SJCRH30 (cell line): ENCODE data around the gene PHAF1. TPM values are rescaled to one million over a fixed set of nuclear protein-coding genes. Genes with fewer than 3 reads are reported as not detected.

Experiments used
- DNase-seq, 2 experiments: peaks; one replicate each; pipeline ENCODE4 v3.0.0-alpha.2; 2015 to 2020
- H3K27ac ChIP-seq: fragments of 250-450 bp; sonication (Bioruptor Pico); 2 replicates; pipeline ENCODE4 v1.5.1; 2020; ENCODE audit warnings: mild to moderate bottlenecking, moderate library complexity
- H3K27me3 ChIP-seq: fragments of 250-450 bp; sonication (Bioruptor Pico); 2 replicates; pipeline ENCODE4 v1.5.1; 2020; ENCODE audit warnings: mild to moderate bottlenecking, moderate library complexity
- H3K36me3 ChIP-seq: fragments of 250-450 bp; sonication (Bioruptor Pico); 2 replicates; pipeline ENCODE4 v1.5.1; 2020; ENCODE audit warnings: mild to moderate bottlenecking, moderate library complexity
- H3K4me1 ChIP-seq: fragments of 250-450 bp; sonication (Bioruptor Pico); 2 replicates; pipeline ENCODE4 v1.5.1; 2020; ENCODE audit warnings: mild to moderate bottlenecking, moderate library complexity
- H3K4me3 ChIP-seq: fragments of 250-450 bp; sonication (Bioruptor Pico); 2 replicates; pipeline ENCODE4 v1.5.1; 2020; ENCODE audit warnings: mild to moderate bottlenecking, moderate library complexity
- H3K9me3 ChIP-seq: fragments of 250-450 bp; sonication (Bioruptor Pico); replicated peaks from 2 replicates; pipeline ENCODE4 v1.5.1; 2020; ENCODE audit warnings: mild to moderate bottlenecking, moderate library complexity
- total RNA-seq: library from RNA; depleted of rRNA; stranded (reverse); fragments of >200 nt; shearing (Covaris generic); gene quantifications from 2 replicates; pipeline ENCODE4 v1.2.3, GENCODE V29; 2014

Gene PHAF1
- total RNA-seq, 1 experiment from 2014 or later: 45.2 TPM

GRCh38 chr16:67169642-67170167 is 60.0 kb downstream of the PHAF1 start:
- DNase-seq: peak; percentile 92 to 94
- Histone ChIP-seq H3K27me3 (no peaks in the 10 kb centered on the region), H3K9me3 (no peaks in the 10 kb centered on the region), H3K4me3 (peak overlapping the region; percentile 69), H3K4me1 (peaks cover 26% of the 10 kb centered on the region), H3K27ac (peak overlapping the region; percentile 82), H3K36me3 (no peaks in the 10 kb centered on the region)

- H3K27me3 ChIP-seq: no peaks in the 10 kb centered on the region
- no peaks in the 10 kb centered on the region for H3K36me3 ChIP-seq
- H3K27ac ChIP-seq: peak within 1 kb of the TSS; percentile 82
- no peaks in the 10 kb centered on the region for H3K9me3 ChIP-seq
- peaks cover 26% of the 10 kb centered on the region for H3K4me1 ChIP-seq
- DNase-seq: peak; percentile 95 to 97
- peak within 1 kb of the TSS; percentile 69 for H3K4me3 ChIP-seq
Observed at GRCh38 chr16:67170168-67170948, 60.6 kb downstream of the PHAF1 start, which contains the start of gene NOL3. NOL3 (plus strand) TSS chr16:67170538.

GRCh38 chr16:67170949-67171649 is 61.4 kb downstream of the PHAF1 start:
- no peaks in the 10 kb centered on the region for H3K36me3 ChIP-seq
- DNase-seq: peak; percentile 51 to 70
- no peaks in the 10 kb centered on the region for H3K9me3 ChIP-seq
- peak overlapping the region; percentile 69 for H3K4me3 ChIP-seq
- peaks cover 26% of the 10 kb centered on the region for H3K4me1 ChIP-seq
- no peaks in the 10 kb centered on the region for H3K27me3 ChIP-seq
- peak overlapping the region; percentile 82 for H3K27ac ChIP-seq

- Histone ChIP-seq H3K36me3 (no peaks in the 10 kb centered on the region), H3K9me3 (no peaks in the 10 kb centered on the region), H3K27me3 (no peaks in the 10 kb centered on the region), H3K4me3 (peak overlapping the region; percentile 55), H3K27ac (no peak overlapping the region), H3K4me1 (peaks cover 26% of the 10 kb centered on the region)
- DNase-seq: peak in 1 of 2 experiments; percentile 23
Observed at GRCh38 chr16:67173323-67173722, 63.6 kb downstream of the PHAF1 start.

GRCh38 chr16:67173808-67174705 is 64.3 kb downstream of the PHAF1 start:
- H3K27ac ChIP-seq: no peak overlapping the region

GRCh38 chr16:67174706-67175231 is 65.0 kb downstream of the PHAF1 start:
- no peaks in the 10 kb centered on the region for H3K9me3 ChIP-seq
- DNase-seq: no peak
- peaks cover 14% of the 10 kb centered on the region for H3K4me1 ChIP-seq
- no peak overlapping the region for H3K27ac ChIP-seq
- H3K27me3 ChIP-seq: no peaks in the 10 kb centered on the region
- H3K4me3 ChIP-seq: peak overlapping the region; percentile 55
- no peaks in the 10 kb centered on the region for H3K36me3 ChIP-seq

More at GRCh38 chr16:67173808-67174705, 64.3 kb downstream of the PHAF1 start:
- DNase-seq: peak; percentile 77 to 79
- Histone ChIP-seq H3K36me3 (no peaks in the 10 kb centered on the region), H3K4me3 (peak overlapping the region; percentile 55), H3K4me1 (peaks cover 19% of the 10 kb centered on the region), H3K9me3 (no peaks in the 10 kb centered on the region), H3K27me3 (no peaks in the 10 kb centered on the region)

GRCh38 chr16:67176662-67177061 is 66.9 kb downstream of the PHAF1 start:
- no peaks in the 10 kb centered on the region for H3K36me3 ChIP-seq
- H3K4me3 ChIP-seq: no peak overlapping the region
- no peaks in the 10 kb centered on the region for H3K27me3 ChIP-seq
- H3K9me3 ChIP-seq: no peaks in the 10 kb centered on the region
- H3K27ac ChIP-seq: no peak overlapping the region
- H3K4me1 ChIP-seq: peaks cover 7% of the 10 kb centered on the region; the same call in 1 of the 2 replicates
- no peak for DNase-seq

GRCh38 chr16:67177743-67178699 is 68.3 kb downstream of the PHAF1 start:
- H3K27me3 ChIP-seq: no peaks in the 10 kb centered on the region
- no peaks in the 10 kb centered on the region for H3K9me3 ChIP-seq
- H3K4me1 ChIP-seq: peaks cover 13% of the 10 kb centered on the region
- H3K36me3 ChIP-seq: no peaks in the 10 kb centered on the region
- H3K27ac ChIP-seq: no peak overlapping the region
- no peak for DNase-seq
- H3K4me3 ChIP-seq: no peak overlapping the region

- no peaks in the 10 kb centered on the region for H3K27me3 ChIP-seq
- H3K9me3 ChIP-seq: no peaks in the 10 kb centered on the region
- no peak for DNase-seq
- H3K4me3 ChIP-seq: no peak overlapping the region
- H3K27ac ChIP-seq: no peak overlapping the region
- H3K4me1 ChIP-seq: peaks cover 5% of the 10 kb centered on the region
- H3K36me3 ChIP-seq: no peaks in the 10 kb centered on the region
Observed at GRCh38 chr16:67179421-67180080, 69.8 kb downstream of the PHAF1 start.

- Histone ChIP-seq H3K36me3 (no peaks in the 10 kb centered on the region), H3K4me1 (peaks cover 5% of the 10 kb centered on the region), H3K27me3 (no peaks in the 10 kb centered on the region), H3K4me3 (no peak overlapping the region), H3K27ac (no peak overlapping the region), H3K9me3 (no peaks in the 10 kb centered on the region)
- DNase-seq: no peak
Observed at GRCh38 chr16:67180166-67180565, 70.4 kb downstream of the PHAF1 start.

- no peak overlapping the region for H3K4me3 ChIP-seq
- no peak overlapping the region for H3K27ac ChIP-seq
- no peaks in the 10 kb centered on the region for H3K9me3 ChIP-seq
- no peaks in the 10 kb centered on the region for H3K36me3 ChIP-seq
- no peaks in the 10 kb centered on the region for H3K27me3 ChIP-seq
- no peak for DNase-seq
- peaks cover 5% of the 10 kb centered on the region for H3K4me1 ChIP-seq
Observed at GRCh38 chr16:67181346-67181745, 71.6 kb downstream of the PHAF1 start.

- Histone ChIP-seq H3K4me1 (peaks cover 5% of the 10 kb centered on the region), H3K4me3 (peak overlapping the region; percentile 84; the same call in 1 of the 2 replicates), H3K27ac (no peak overlapping the region), H3K9me3 (no peaks in the 10 kb centered on the region), H3K27me3 (no peaks in the 10 kb centered on the region), H3K36me3 (no peaks in the 10 kb centered on the region)
- peak in 1 of 2 experiments; percentile 45 for DNase-seq
Observed at GRCh38 chr16:67182288-67182687, 72.5 kb downstream of the PHAF1 start.

- DNase-seq: no peak
- no peaks in the 10 kb centered on the region for H3K36me3 ChIP-seq
- no peaks in the 10 kb centered on the region for H3K9me3 ChIP-seq
- no peaks in the 10 kb centered on the region for H3K27me3 ChIP-seq
- peak overlapping the region; percentile 94 for H3K27ac ChIP-seq
- peaks cover 5% of the 10 kb centered on the region for H3K4me1 ChIP-seq
- H3K4me3 ChIP-seq: peak overlapping the region; percentile 84
Observed at GRCh38 chr16:67183284-67183626, 73.5 kb downstream of the PHAF1 start.
